C4-2B (cell line): Measurements from ENCODE around the gene GALNT12.

Source experiments
- CTCF ChIP-seq: fragments of 450-650 bp; conservative IDR thresholded peaks from 2 replicates; pipeline ENCODE4 v1.5.1; 2017; ENCODE audit warnings: mild to moderate bottlenecking
- ZFX ChIP-seq: fragments of 450-650 bp; IDR thresholded peaks from 2 replicates; pipeline ENCODE4 v1.6.1; 2017

- no peak for TF ChIP-seq CTCF
- TF ChIP-seq ZFX, result no peak
These were observed 31.5 kb downstream of the GALNT12 start for GRCh38 chr9:98838868-98839565.
